Neuronal stem cell (in vitro differentiated cells): ENCODE data around the gene LGI1.

Experiments used
- DNase-seq: peaks from one replicate; pipeline ENCODE4 v3.0.0-alpha.2; 2013; ENCODE audit warnings: low spot score
- H2AFZ ChIP-seq: one replicate; pipeline ENCODE4 v1.6.1; 2013; ENCODE audit warnings: mild to moderate bottlenecking, low read length, inconsistent platforms
- H2AK5ac ChIP-seq: 2 replicates; pipeline ENCODE4 v1.6.1; 2013; ENCODE audit warnings: low read depth, mild to moderate bottlenecking, inconsistent platforms, low read length, moderate library complexity, mixed read lengths
- H2BK120ac ChIP-seq: 2 replicates; pipeline ENCODE4 v1.6.1; 2013; ENCODE audit warnings: low read depth, mild to moderate bottlenecking, inconsistent platforms, low read length, moderate library complexity, mixed read lengths
- H2BK12ac ChIP-seq: one replicate; pipeline ENCODE4 v1.6.1; 2013; ENCODE audit warnings: low read length, inconsistent platforms
- H2BK15ac ChIP-seq: 2 replicates; pipeline ENCODE4 v1.6.1; 2013; ENCODE audit warnings: mild to moderate bottlenecking, low read length, inconsistent platforms, mixed read lengths
- H2BK5ac ChIP-seq: one replicate; pipeline ENCODE4 v1.6.1; 2013; ENCODE audit warnings: inconsistent platforms, mild to moderate bottlenecking, low read length, moderate library complexity
- H3K14ac ChIP-seq: one replicate; pipeline ENCODE4 v1.6.1; 2013; ENCODE audit warnings: low read length, inconsistent platforms
- H3K18ac ChIP-seq: 2 replicates; pipeline ENCODE4 v1.6.1; 2013; ENCODE audit warnings: low read length, inconsistent platforms
- H3K23ac ChIP-seq: 2 replicates; pipeline ENCODE4 v1.6.1; 2013; ENCODE audit warnings: low read depth, mild to moderate bottlenecking, mixed read lengths, low read length, inconsistent platforms; ENCODE audit not compliant: poor library complexity
- H3K27ac ChIP-seq: replicated peaks from 3 replicates; pipeline ENCODE4 v1.5.1; 2013; ENCODE audit warnings: low read length, inconsistent platforms
- H3K27me3 ChIP-seq, 3 experiments: 2 replicates each; pipeline ENCODE4 v1.6.1; 2013; ENCODE audit warnings: low read length in 3 of 3, mild to moderate bottlenecking in 2 of 3, inconsistent platforms in 1 of 3, low read depth in 1 of 3, mixed read lengths in 1 of 3, moderate library complexity in 1 of 3; ENCODE audit not compliant: control insufficient read depth in 3 of 3, insufficient read depth in 3 of 3
- H3K36me3 ChIP-seq, 2 donors: replicated peaks in 1 of 2; 2 replicates each; pipeline ENCODE4 v1.6.1; 2013; ENCODE audit warnings: low read length in 2 of 2; ENCODE audit not compliant: control insufficient read depth in 2 of 2, insufficient read depth in 2 of 2
- H3K4ac ChIP-seq: 2 replicates; pipeline ENCODE4 v1.6.1; 2013; ENCODE audit warnings: inconsistent platforms, mild to moderate bottlenecking, low read length, moderate library complexity
- H3K4me1 ChIP-seq, 2 donors: 1 replicate in 1 of 2; 2 replicates in 1 of 2; pipeline ENCODE4 v1.6.1; 2013; ENCODE audit warnings: low read length in 2 of 2, low read depth in 1 of 2; ENCODE audit not compliant: control insufficient read depth in 2 of 2, insufficient read depth in 1 of 2
- H3K4me2 ChIP-seq: one replicate; pipeline ENCODE4 v1.6.1; 2013; ENCODE audit warnings: mild to moderate bottlenecking, low read length, inconsistent platforms; ENCODE audit not compliant: insufficient read depth, poor library complexity, severe bottlenecking
- H3K4me3 ChIP-seq, 2 donors: 2 replicates each; pipeline ENCODE4 v1.5.1; 2013; ENCODE audit warnings: low read length in 2 of 2, mild to moderate bottlenecking in 2 of 2, inconsistent platforms in 1 of 2, moderate library complexity in 1 of 2
- H3K79me1 ChIP-seq: one replicate; pipeline ENCODE4 v1.6.1; 2013; ENCODE audit warnings: low read depth, mild to moderate bottlenecking, inconsistent platforms, low read length, moderate library complexity
- H3K9ac ChIP-seq: one replicate; pipeline ENCODE4 v1.6.1; 2013; ENCODE audit warnings: mild to moderate bottlenecking, low read depth, low read length, inconsistent platforms; ENCODE audit not compliant: poor library complexity
- H3K9me3 ChIP-seq, 2 donors: replicated peaks in 1 of 2; 2 replicates each; pipeline versions ENCODE3 to v1.6.1; 2013; ENCODE audit warnings: low read length in 2 of 2, mild to moderate bottlenecking in 2 of 2, inconsistent platforms in 1 of 2, low read depth in 1 of 2, mixed read lengths in 1 of 2, moderate library complexity in 1 of 2; ENCODE audit not compliant: control insufficient read depth in 2 of 2, insufficient read depth in 1 of 2
- H4K8ac ChIP-seq: one replicate; pipeline ENCODE4 v1.6.1; 2013; ENCODE audit warnings: low read depth, mild to moderate bottlenecking, inconsistent platforms, low read length, moderate library complexity
- H4K91ac ChIP-seq: one replicate; pipeline ENCODE4 v1.6.1; 2013; ENCODE audit warnings: low read length, low read depth, mild to moderate bottlenecking, inconsistent platforms; ENCODE audit not compliant: poor library complexity
- WGBS, 2 donors: extraction: QIAGEN DNeasy Blood & Tissue Kit; methylation state at CpG; one replicate each; pipeline ENCODE4 v1.1.7; 2013; ENCODE audit warnings: missing lambda C conversion rate in 2 of 2, mixed read lengths in 1 of 2; ENCODE audit not compliant: insufficient read length in 2 of 2, insufficient replicate concordance in 1 of 2; ENCODE audit errors: extremely low coverage in 2 of 2; 5-methylcytosine and 5-hydroxymethylcytosine counted together

LGI1 gene

DNA sequence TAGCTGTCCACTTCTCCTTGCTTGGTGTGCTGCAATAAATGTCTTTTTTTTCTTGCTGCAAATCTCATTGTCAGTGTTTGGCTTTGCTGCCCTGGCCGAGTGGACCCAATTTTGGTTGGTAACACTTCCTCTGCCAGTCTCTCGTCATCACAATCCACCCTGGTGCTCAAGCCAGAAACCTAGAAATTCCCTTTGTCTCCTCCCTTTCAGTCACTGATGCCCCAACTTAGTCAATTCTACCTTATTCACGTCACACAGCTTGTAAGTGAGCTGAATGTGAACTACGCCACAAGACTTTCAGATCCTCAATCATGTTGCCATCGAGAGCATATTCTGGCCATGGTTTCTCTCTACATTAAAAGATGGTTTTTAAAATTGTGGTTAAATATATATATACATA is 42.4 kb upstream of the LGI1 start:
- H3K14ac ChIP-seq = no peak overlapping the region
- no peak overlapping the region for H2AK5ac ChIP-seq
- WGBS, 2 donors = no CpG with 5 or more reads among the region's 5 CpGs
- H3K23ac ChIP-seq = no peak overlapping the region
- no peak overlapping the region for H2BK5ac ChIP-seq
- peaks cover 0 to 11% (median 0%) of the 10 kb centered on the region in 3 experiments for H3K27me3 ChIP-seq
- no peak overlapping the region for H3K4me2 ChIP-seq
- H2BK12ac ChIP-seq = no peak overlapping the region
- H2AFZ ChIP-seq = no peak overlapping the region
- no peak overlapping the region for H3K4me3 ChIP-seq
- H3K79me1 ChIP-seq = no peaks in the 10 kb centered on the region
- DNase-seq = no peak
- H3K9ac ChIP-seq = no peak overlapping the region
- H3K9me3 ChIP-seq = no peaks in the 10 kb centered on the region
- H4K91ac ChIP-seq = no peak overlapping the region
- no peaks in the 10 kb centered on the region for H3K4me1 ChIP-seq
- H2BK120ac ChIP-seq = no peak overlapping the region
- no peaks in the 10 kb centered on the region for H3K36me3 ChIP-seq
- H3K18ac ChIP-seq = no peak overlapping the region
- no peak overlapping the region for H3K4ac ChIP-seq
- H4K8ac ChIP-seq = no peak overlapping the region
- no peak overlapping the region for H2BK15ac ChIP-seq
- H3K27ac ChIP-seq = no peak overlapping the region

DNA sequence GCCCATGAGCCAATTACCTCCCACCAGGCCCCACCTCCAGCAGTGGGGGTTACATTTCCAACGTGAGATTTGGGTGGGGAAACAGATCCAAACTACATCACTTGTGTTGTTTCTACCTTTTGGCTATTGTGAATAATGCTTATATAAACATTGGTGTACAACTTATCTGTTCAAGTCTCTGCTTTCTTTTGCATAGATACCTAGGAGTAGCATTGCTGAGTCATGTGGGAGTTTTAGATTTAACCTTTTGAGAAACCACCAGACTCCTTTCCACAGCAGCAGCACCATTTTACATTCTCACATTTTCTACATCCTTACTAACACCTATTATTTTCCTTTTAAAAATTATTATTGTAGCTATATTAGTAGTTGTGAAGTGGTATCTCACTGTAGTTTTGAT is 41.0 kb upstream of the LGI1 start:
- H3K18ac ChIP-seq = no peak overlapping the region
- H3K23ac ChIP-seq = no peak overlapping the region
- no peak overlapping the region for H3K27ac ChIP-seq
- H4K8ac ChIP-seq = no peak overlapping the region
- no peak overlapping the region for H3K4ac ChIP-seq
- H2BK5ac ChIP-seq = no peak overlapping the region
- H3K36me3 ChIP-seq = no peaks in the 10 kb centered on the region
- no peak overlapping the region for H3K9ac ChIP-seq
- peaks cover 0 to 7% (median 0%) of the 10 kb centered on the region in 3 experiments for H3K27me3 ChIP-seq
- no peaks in the 10 kb centered on the region for H3K4me1 ChIP-seq
- DNase-seq = no peak
- no peak overlapping the region for H2BK15ac ChIP-seq
- H3K14ac ChIP-seq = no peak overlapping the region
- no peaks in the 10 kb centered on the region for H3K79me1 ChIP-seq
- no peak overlapping the region for H2BK120ac ChIP-seq
- no peak overlapping the region for H2AFZ ChIP-seq
- H3K4me2 ChIP-seq = no peak overlapping the region
- H2BK12ac ChIP-seq = no peak overlapping the region
- H3K4me3 ChIP-seq = no peak overlapping the region
- H3K9me3 ChIP-seq = no peaks in the 10 kb centered on the region
- WGBS, 2 donors = no CpG with 5 or more reads among the region's 1 CpG
- H4K91ac ChIP-seq = no peak overlapping the region
- H2AK5ac ChIP-seq = no peak overlapping the region

DNA sequence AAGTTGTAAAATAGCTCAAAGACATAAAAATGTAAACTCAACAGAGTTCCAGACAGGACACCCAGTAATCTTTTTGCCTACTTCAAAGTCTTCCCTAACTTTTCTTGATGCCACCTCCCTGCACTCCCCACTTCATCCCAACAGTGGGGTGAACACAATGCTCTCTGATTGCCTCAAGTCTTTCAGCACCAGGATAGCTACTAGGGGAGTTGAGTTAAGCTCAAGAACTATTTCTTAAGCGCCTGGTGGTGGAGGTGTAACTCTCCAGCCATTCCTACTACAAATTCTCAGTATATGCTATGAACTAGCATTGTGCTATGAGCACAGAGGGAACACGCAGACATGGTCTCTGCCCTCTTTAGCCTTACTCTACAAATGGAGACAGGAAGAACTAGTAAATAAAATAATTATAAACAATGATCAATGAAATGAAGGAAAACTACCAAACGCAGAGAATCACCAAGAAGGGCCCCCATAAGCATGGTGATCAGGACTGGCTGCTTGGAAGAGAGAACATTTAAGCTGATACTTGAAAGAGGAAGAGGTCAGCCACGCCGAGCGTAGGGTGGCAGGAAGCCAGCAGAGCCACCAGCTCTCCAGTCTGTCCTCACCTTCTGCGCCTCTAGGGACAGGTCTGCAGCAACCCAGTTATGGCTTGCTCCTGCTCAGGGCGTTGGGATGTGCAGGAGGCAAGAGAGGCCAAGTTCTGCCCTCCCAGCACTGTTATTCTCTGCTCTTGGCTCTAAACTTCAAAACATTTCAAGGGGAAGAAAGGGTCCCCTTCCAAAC is 38.6 kb upstream of the LGI1 start:
- Histone ChIP-seq H2AK5ac (no peak overlapping the region), H4K91ac (no peak overlapping the region), H3K4me1 (no peaks in the 10 kb centered on the region), H2BK12ac (no peak overlapping the region), H3K27ac (no peak overlapping the region), H3K23ac (no peak overlapping the region), H3K36me3 (no peaks in the 10 kb centered on the region), H3K18ac (no peak overlapping the region), H3K9ac (no peak overlapping the region), H3K27me3 (peaks cover 0 to 7% (median 0%) of the 10 kb centered on the region in 3 experiments), H2BK5ac (no peak overlapping the region), H2BK15ac (no peak overlapping the region), H4K8ac (no peak overlapping the region), H3K9me3 (no peaks in the 10 kb centered on the region), H3K14ac (no peak overlapping the region), H2AFZ (no peak overlapping the region), H3K4me3 (no peak overlapping the region), H3K4me2 (no peak overlapping the region), H3K4ac (no peak overlapping the region), H2BK120ac (no peak overlapping the region), H3K79me1 (no peaks in the 10 kb centered on the region)
- no peak for DNase-seq
- no CpG with 5 or more reads among the region's 8 CpGs for WGBS, 2 donors

DNA sequence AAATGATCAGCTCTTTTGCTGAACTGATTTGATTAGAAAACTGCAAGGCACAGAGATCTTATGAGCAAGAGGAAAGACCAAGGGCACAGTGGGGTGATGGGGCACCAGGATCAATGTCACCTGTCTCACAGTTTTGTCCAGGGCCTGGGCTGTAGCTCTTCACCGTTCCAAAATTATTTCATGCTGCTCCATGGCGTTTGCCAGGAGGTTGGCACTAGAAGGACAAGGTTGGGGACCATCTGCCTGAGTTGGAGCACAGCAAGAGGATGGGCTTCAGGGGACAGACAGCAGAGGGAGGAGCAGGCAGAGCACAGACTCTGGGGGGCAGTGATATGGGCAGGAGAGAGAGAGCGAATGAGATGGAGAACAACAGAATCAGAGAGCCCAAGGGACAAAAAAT is 37.8 kb upstream of the LGI1 start:
- H3K79me1 ChIP-seq = no peaks in the 10 kb centered on the region
- no peak overlapping the region for H4K91ac ChIP-seq
- H2BK12ac ChIP-seq = no peak overlapping the region
- H3K9ac ChIP-seq = no peak overlapping the region
- no peak overlapping the region for H2BK5ac ChIP-seq
- no peak overlapping the region for H3K14ac ChIP-seq
- no peak overlapping the region for H2AK5ac ChIP-seq
- no peak overlapping the region for H3K23ac ChIP-seq
- H3K27me3 ChIP-seq = peaks cover 0 to 12% (median 0%) of the 10 kb centered on the region in 3 experiments
- no peak overlapping the region for H2AFZ ChIP-seq
- no peaks in the 10 kb centered on the region for H3K9me3 ChIP-seq
- H2BK120ac ChIP-seq = no peak overlapping the region
- no peak overlapping the region for H3K4me3 ChIP-seq
- H3K4me1 ChIP-seq = no peaks in the 10 kb centered on the region
- no peaks in the 10 kb centered on the region for H3K36me3 ChIP-seq
- H3K27ac ChIP-seq = no peak overlapping the region
- H4K8ac ChIP-seq = no peak overlapping the region
- H3K4me2 ChIP-seq = no peak overlapping the region
- H2BK15ac ChIP-seq = no peak overlapping the region
- no peak overlapping the region for H3K4ac ChIP-seq
- peak overlapping the region; percentile 4 for H3K18ac ChIP-seq
- no CpG with 5 or more reads among the region's 3 CpGs for WGBS, 2 donors
- no peak for DNase-seq
